ENCODE measurements around the gene OLFML2A.

DNA sequence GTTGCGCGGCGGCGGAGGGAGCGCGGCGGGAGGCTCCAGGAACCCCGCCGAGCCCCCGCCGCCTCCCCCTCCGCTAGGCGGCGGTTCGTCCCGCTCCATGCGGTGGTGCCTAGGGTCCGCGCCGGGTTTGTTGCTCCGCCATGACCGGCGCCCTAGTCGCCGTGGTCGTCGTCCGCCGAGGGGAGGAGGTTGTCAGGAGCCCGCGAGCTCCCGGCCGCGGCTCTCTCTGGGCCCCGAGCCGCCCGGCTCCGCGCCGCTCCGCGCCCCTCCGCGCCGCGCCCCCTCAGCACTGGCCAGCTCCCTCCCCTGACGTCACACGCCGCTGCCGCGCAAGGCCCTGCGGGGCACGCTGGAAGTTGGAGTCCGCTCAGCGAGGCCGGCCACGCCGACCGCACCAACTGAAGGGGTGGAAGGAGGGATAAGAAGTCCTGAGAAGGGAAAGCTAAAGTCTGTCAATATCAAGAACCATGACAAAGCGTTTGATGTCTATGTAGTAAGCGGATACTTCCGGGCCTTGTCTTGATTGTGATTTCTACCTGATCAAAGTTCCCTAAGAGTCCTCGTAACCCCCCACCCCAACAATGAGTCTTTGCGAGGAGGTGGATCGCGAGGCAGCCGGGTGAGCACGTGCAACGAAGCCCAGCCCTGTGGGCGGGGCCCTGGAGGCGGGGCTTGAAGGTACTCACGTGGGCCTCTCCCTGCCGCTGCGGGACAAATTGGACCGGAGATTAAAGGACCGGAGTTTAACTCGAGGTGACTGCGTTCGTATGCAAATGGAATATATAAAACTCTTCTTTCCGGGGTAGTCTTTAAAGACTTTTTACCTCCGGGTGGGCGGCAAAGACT is 5.7 kb upstream of the OLFML2A start, which contains the start of gene NR6A1:
- no peak; the same call in 1 of the 2 replicates for TF ChIP-seq TCF7L2 (IDR thresholded peaks at IDR 0.05; ENCODE audit: borderline replicate concordance, low read depth, low read length)
- TF ChIP-seq ZBTB49 (tag by site-specific recombination; IDR thresholded peaks at IDR 0.05; ENCODE audit: low read depth) = no peak
- TF ChIP-seq ZNF501 (tag by site-specific recombination; IDR thresholded peaks at IDR 0.05) = no peak; the same call in 1 of the 2 replicates
- no peak for TF ChIP-seq ZBTB7A (tag by site-specific recombination; IDR thresholded peaks at IDR 0.05; ENCODE audit: low read depth)
- TF ChIP-seq, protein P1, sequence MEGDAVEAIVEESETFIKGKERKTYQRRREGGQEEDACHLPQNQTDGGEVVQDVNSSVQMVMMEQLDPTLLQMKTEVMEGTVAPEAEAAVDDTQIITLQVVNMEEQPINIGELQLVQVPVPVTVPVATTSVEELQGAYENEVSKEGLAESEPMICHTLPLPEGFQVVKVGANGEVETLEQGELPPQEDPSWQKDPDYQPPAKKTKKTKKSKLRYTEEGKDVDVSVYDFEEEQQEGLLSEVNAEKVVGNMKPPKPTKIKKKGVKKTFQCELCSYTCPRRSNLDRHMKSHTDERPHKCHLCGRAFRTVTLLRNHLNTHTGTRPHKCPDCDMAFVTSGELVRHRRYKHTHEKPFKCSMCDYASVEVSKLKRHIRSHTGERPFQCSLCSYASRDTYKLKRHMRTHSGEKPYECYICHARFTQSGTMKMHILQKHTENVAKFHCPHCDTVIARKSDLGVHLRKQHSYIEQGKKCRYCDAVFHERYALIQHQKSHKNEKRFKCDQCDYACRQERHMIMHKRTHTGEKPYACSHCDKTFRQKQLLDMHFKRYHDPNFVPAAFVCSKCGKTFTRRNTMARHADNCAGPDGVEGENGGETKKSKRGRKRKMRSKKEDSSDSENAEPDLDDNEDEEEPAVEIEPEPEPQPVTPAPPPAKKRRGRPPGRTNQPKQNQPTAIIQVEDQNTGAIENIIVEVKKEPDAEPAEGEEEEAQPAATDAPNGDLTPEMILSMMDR (tag by site-specific recombination; IDR thresholded peaks at IDR 0.05) = peak; percentile 51; the same call in 1 of the 2 replicates
- no peak for TF ChIP-seq ZNF394 (tag by site-specific recombination; IDR thresholded peaks at IDR 0.05; ENCODE audit: borderline replicate concordance)
- TF ChIP-seq KLF8 (tag by site-specific recombination; IDR thresholded peaks at IDR 0.05) = peak; percentile 68
- no peak for TF ChIP-seq ZNF140 (tag by site-specific recombination; IDR thresholded peaks at IDR 0.05)

Data from HEK293 (cell line).